Thyroid gland (tissue), 4 donors: Measurements from ENCODE around the gene UFC1.

ENCODE experiments used
- CTCF ChIP-seq, 6 experiments: fragments of 200-600 bp in 3 of 6; fragments of 450-650 bp in 3 of 6; sonication (generic) in 3 of 6; IDR thresholded peaks; one replicate each; pipeline ENCODE4 v1.5.1; 2016 to 2019; ENCODE audit warnings: antibody characterized with exemption in 6 of 6, mild to moderate bottlenecking in 2 of 6, inconsistent platforms in 1 of 6, moderate library complexity in 1 of 6
- POLR2A ChIP-seq, 2 donors: fragments of 450-650 bp; IDR thresholded peaks; one replicate each; pipeline ENCODE4 v1.6.1; 2017; ENCODE audit warnings: antibody characterized with exemption in 2 of 2, mild to moderate bottlenecking in 2 of 2, moderate library complexity in 1 of 2

GRCh38 chr1:161119092-161119903 lies 34.5 kb upstream of the UFC1 start:
- TF ChIP-seq POLR2A (IDR thresholded peaks at IDR 0.05) (no peak), CTCF (IDR thresholded peaks at IDR 0.05) (peak in 3 of 6 experiments; percentile 24 to 39 (median 27))
